GM12878 (cell line): ENCODE measurements around the gene SNCAIP. TPM values are rescaled to one million over a fixed set of nuclear protein-coding genes. Genes with fewer than 3 reads are reported as not detected.

ENCODE experiments used
- ATAC-seq: fragments of 200-7000 bp; cut with Tn5 transposase; 3 replicates; pipeline ENCODE4 v1.9.1; 2020; ENCODE audit warnings: mild to moderate bottlenecking, moderate library complexity
- BruUV-seq: library from RNA; stranded (reverse); fragments of 400-500 nt; replicated peaks from 2 replicates; lab custom pipeline; 2021; lab: Mats Ljungman, UMichigan
- CTCF ChIA-PET: fragments of 300-600 bp; sonication (Branson Sonifier 250); formaldehyde crosslinking; extraction: SDS; loops from one replicate; lab custom pipeline; 2021; ENCODE audit warnings: inconsistent platforms; lab: Yijun Ruan, JAX
- POLR2A ChIA-PET: fragments of 350-600 bp; formaldehyde crosslinking; extraction: SDS; loops from one replicate; lab custom pipeline; 2021; ENCODE audit warnings: inconsistent platforms; lab: Charles Lee
- RAD21 ChIA-PET: fragments of 300-600 bp; sonication (Branson Sonifier 250); formaldehyde crosslinking; loops from one replicate; lab custom pipeline; 2023; ENCODE audit warnings: antibody characterized with exemption; ENCODE audit not compliant: unreplicated experiment; lab: Charles Lee
- SMC1A ChIA-PET: fragments of 300-600 bp; sonication (Branson Sonifier 250); formaldehyde crosslinking; loops from one replicate; lab custom pipeline; 2023; ENCODE audit not compliant: unreplicated experiment, uncharacterized antibody; lab: Charles Lee
- DNase-seq: peaks from one replicate; pipeline ENCODE4 v3.0.0-alpha.2; 2011; ENCODE audit warnings: low read depth, low spot score
- FAIRE-seq: peaks from 3 replicates; lab custom pipeline; 2011; peaks lifted over from hg19 to GRCh38; lab: Jason Lieb, UNC
- H2AFZ ChIP-seq: 2 replicates; pipeline ENCODE4 v1.6.0; 2011; ENCODE audit warnings: low read depth, low read length, control low read depth; ENCODE audit not compliant: control insufficient read depth
- H3K27ac ChIP-seq: 2 replicates; pipeline ENCODE4 v1.5.1; 2011; ENCODE audit warnings: control low read depth; ENCODE audit not compliant: control insufficient read depth, insufficient read depth
- H3K27me3 ChIP-seq, 2 experiments: replicated peaks in 1 of 2; 2 replicates each; pipeline versions ENCODE4 v1.6.0 to v1.6.1; 2011; ENCODE audit warnings: low read length in 1 of 2; ENCODE audit not compliant: control insufficient read depth in 2 of 2, insufficient read depth in 2 of 2
- H3K36me3 ChIP-seq, 2 experiments: 2 replicates each; pipeline ENCODE4 v1.5.1; 2011; ENCODE audit warnings: low read length in 1 of 2; ENCODE audit not compliant: control insufficient read depth in 2 of 2, insufficient read depth in 2 of 2
- H3K4me1 ChIP-seq: 2 replicates; pipeline ENCODE4 v1.6.1; 2011; ENCODE audit warnings: mild to moderate bottlenecking, low read length, moderate library complexity, mixed read lengths; ENCODE audit not compliant: control insufficient read depth, insufficient read depth
- H3K4me2 ChIP-seq: 2 replicates; pipeline ENCODE4 v1.6.0; 2011; ENCODE audit warnings: control low read depth; ENCODE audit not compliant: control insufficient read depth, insufficient read depth
- H3K4me3 ChIP-seq: fragments of 200-600 bp; sonication (generic); 2 replicates; pipeline ENCODE4 v1.5.1; 2016
- H3K79me2 ChIP-seq: 2 replicates; pipeline ENCODE4 v1.6.0; 2011; ENCODE audit warnings: low read length; ENCODE audit not compliant: control insufficient read depth, insufficient read depth
- H3K9ac ChIP-seq: 2 replicates; pipeline ENCODE4 v1.8.0; 2011; ENCODE audit warnings: low read length, control low read depth, mixed read lengths; ENCODE audit not compliant: control insufficient read depth, insufficient read depth
- H3K9me3 ChIP-seq: replicated peaks from 3 replicates; pipeline ENCODE4 v1.5.1; 2011; ENCODE audit warnings: mild to moderate bottlenecking, low read length; ENCODE audit not compliant: control insufficient read depth, insufficient read depth
- H4K20me1 ChIP-seq: 2 replicates; pipeline ENCODE4 v1.6.0; 2011; ENCODE audit not compliant: control insufficient read depth, insufficient read depth
- FOS ChIP-seq: IDR thresholded peaks from 3 replicates; pipeline ENCODE4 v1.6.1; 2011; ENCODE audit warnings: borderline replicate concordance; ENCODE audit not compliant: insufficient read length; ENCODE audit errors: extremely low read depth
- NFIC ChIP-seq: IDR thresholded peaks from 2 replicates; pipeline ENCODE4 v1.6.1; 2012; ENCODE audit warnings: low read depth, mild to moderate bottlenecking, inconsistent platforms, low read length, moderate library complexity
- NFYB ChIP-seq: IDR thresholded peaks from 2 replicates; pipeline ENCODE4 v1.6.1; 2011; ENCODE audit warnings: low read depth, mild to moderate bottlenecking, low read length, improper control_type of control experiment, moderate library complexity; ENCODE audit not compliant: insufficient read depth
- RAD21 ChIP-seq: IDR thresholded peaks from 2 replicates; pipeline ENCODE4 v1.6.1; 2011; ENCODE audit warnings: mild to moderate bottlenecking, low read depth, low read length, moderate library complexity; ENCODE audit not compliant: insufficient read depth
- RUNX3 ChIP-seq: IDR thresholded peaks from 2 replicates; pipeline ENCODE4 v1.6.1; 2012; ENCODE audit warnings: low read length, inconsistent platforms
- STAT3 ChIP-seq: IDR thresholded peaks from 2 replicates; pipeline ENCODE4 v1.6.1; 2011; ENCODE audit warnings: low read depth, low read length, improper control_type of control experiment
- ZSCAN29 ChIP-seq: fragments of 450-650 bp; IDR thresholded peaks from 2 replicates; pipeline ENCODE4 v1.6.1; 2017; ENCODE audit warnings: mild to moderate bottlenecking, moderate library complexity
- WGBS: methylation state at CpG from one replicate; pipeline ENCODE4 v1.1.6; 2016; ENCODE audit warnings: low lambda C conversion rate; ENCODE audit not compliant: insufficient replicate concordance, insufficient coverage; ENCODE audit errors: missing lambda C conversion rate; 5-methylcytosine and 5-hydroxymethylcytosine counted together
- in situ Hi-C: fragments of 300-500 bp; cut with MboI; formaldehyde crosslinking; loops from 9 replicates; pipeline ENCODE4 v1.14.3; 2018; ENCODE audit warnings: mixed read lengths
- intact Hi-C: fragments of 100-400 bp; cut with micrococcal nuclease; formaldehyde crosslinking; loops from one replicate; pipeline ENCODE4 v1.14.2; 2022; ENCODE audit not compliant: unreplicated experiment
- polyA plus RNA-seq, 11 experiments: library from polyadenylated mRNA; depleted of rRNA in 4 of 11; unstranded in 6 of 11; stranded (reverse) in 5 of 11; fragments of >200 nt; fragmentation: Nextera tagmentation in 4 of 11; fragmentation: Illumina TruSeq in 1 of 11; extraction: Ambion mirVana in 4 of 11; extraction: Trizol in 1 of 11; gene quantifications; 1 replicate in 1 of 11; 2 replicates in 10 of 11; pipeline versions ENCODE4 v1.2.1 to v1.2.3, GENCODE V29; 2011 to 2016; ENCODE audit warnings: inconsistent platforms in 2 of 11, missing spikeins in 2 of 11, low read depth in 1 of 11
- total RNA-seq, 4 experiments: library from RNA; depleted of rRNA in 3 of 4; stranded (reverse); fragments of >200 nt in 3 of 4; fragmentation: Illumina TruSeq in 1 of 4; extraction: Trizol in 1 of 4; gene quantifications; 2 replicates each; pipeline versions ENCODE4 v1.2.1 to v1.2.3, GENCODE V29; 2013 to 2021

Gene SNCAIP
- total and polyA plus RNA-seq, 10 of the 15 experiments (the other 5 are each of a cell fraction or from before 2014, with no cell fraction given) = 0.03 to 0.62 (median 0.16) TPM; not detected in 1

DNA sequence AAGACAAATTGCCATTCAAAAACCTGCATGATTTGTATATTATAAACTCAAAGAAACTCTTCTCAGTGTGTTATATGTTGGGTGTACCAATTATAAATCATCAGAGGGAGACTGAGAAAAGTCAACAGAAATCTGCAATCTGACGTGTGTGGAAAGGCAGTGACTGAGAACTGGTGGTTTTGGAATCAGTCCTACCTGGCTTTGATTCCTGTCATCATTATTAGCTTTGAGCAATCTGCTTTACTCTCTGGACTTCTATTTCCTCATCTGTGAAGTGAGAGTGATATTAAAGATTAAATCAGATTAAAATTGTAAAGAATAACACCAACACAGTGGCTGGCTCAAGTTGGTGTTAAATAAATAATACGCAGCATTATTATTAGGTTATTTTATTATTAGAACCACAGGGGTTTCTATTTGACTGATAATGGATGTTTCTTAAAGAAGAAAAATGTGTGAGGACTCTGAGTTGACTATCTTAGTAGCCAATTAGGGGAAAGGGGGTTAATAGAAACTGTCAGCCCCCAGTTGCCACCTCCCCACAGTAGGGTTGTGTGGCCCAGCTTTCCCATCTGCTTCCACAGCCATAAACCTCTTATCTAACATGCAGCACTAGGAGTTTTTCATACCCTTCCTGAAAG, 59.6 kb downstream of the SNCAIP start:
- no TSS peak for BruUV-seq
- ChIA-PET SMC1A (interaction anchor here (0.6 to 1.7 kb wide), 4 partner anchors 24 to 428 kb away, joined by 3 to 4 read pairs (median 3); no protein-coding TSS in a partner anchor), CTCF (interaction anchor here (1.0 to 1.4 kb wide), 2 partner anchors 44 to 75 kb away, joined by 4 read pairs; no protein-coding TSS in a partner anchor), RAD21 (interaction anchor here (1.0 kb wide), 1 partner anchor 42 kb away, joined by 3 read pairs; no protein-coding TSS in a partner anchor)
- FAIRE-seq = peak; percentile 75
- DNase-seq = no peak
- H3K4me2 ChIP-seq = no peak overlapping the region
- H4K20me1 ChIP-seq = no peaks in the 10 kb centered on the region
- H3K9ac ChIP-seq = no peak overlapping the region
- no peak overlapping the region for H3K27ac ChIP-seq
- no peaks in the 10 kb centered on the region for H3K36me3 ChIP-seq
- WGBS = 2% methylated on average over 2 of the region's 2 CpGs
- H3K79me2 ChIP-seq = no peaks in the 10 kb centered on the region
- ATAC-seq = peak; percentile 31; the same call in 2 of the 3 replicates
- 0 out of 2 replicates have a peak, but pooled peaks cover 3% of the 10 kb centered on the region for H3K4me1 ChIP-seq
- H3K27me3 ChIP-seq = no peaks in the 10 kb centered on the region
- no peak overlapping the region; the same call in 1 of the 2 replicates for H2AFZ ChIP-seq
- no peak overlapping the region for H3K4me3 ChIP-seq
- TF ChIP-seq FOS (no peak), NFIC (0 out of 2 replicates have a peak, but pooled peaks have one; percentile 36), RUNX3 (peak; percentile 58), NFYB (peak; percentile 38; the same call in 1 of the 2 replicates), RAD21 (no peak)
- TF ChIP-seq, all 136 proteins: peak for 3
- in situ Hi-C loops = no loop called here
- no peaks in the 10 kb centered on the region for H3K9me3 ChIP-seq
- POLR2A ChIA-PET = interaction anchor here (0.7 kb wide), 1 partner anchor 191 kb away, joined by 3 read pairs; no protein-coding TSS in a partner anchor
- intact Hi-C loops = no loop called here

DNA sequence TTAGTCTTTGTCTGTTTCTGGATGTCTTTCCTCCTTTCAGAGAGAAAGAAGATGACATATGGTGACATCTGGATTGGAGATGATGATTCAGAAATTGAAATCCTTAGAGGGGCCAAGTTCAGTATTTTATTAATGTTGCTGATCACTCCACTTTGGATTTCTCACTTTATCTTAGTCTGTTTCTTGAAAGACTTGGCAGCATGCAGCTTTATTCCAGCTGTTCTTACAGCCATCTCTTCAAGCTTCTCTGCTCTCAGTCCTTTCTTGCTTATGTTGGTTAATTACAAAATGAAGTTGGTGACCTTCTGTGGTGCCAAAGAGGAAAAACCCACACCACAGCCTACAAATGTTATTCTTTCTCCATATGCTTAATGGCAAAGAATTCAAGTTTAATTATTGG, 62.1 kb downstream of the SNCAIP start:
- Histone ChIP-seq H3K4me3 (no peak overlapping the region), H2AFZ (no peak overlapping the region), H3K4me1 (0 out of 2 replicates have a peak, but pooled peaks cover 3% of the 10 kb centered on the region), H3K79me2 (no peaks in the 10 kb centered on the region), H4K20me1 (no peaks in the 10 kb centered on the region), H3K27me3 (no peaks in the 10 kb centered on the region), H3K36me3 (no peaks in the 10 kb centered on the region), H3K4me2 (no peak overlapping the region), H3K9ac (no peak overlapping the region), H3K27ac (no peak overlapping the region), H3K9me3 (no peaks in the 10 kb centered on the region)
- intact Hi-C loops (no loop called here), in situ Hi-C loops (no loop called here)
- RAD21 ChIA-PET = no interaction called here
- BruUV-seq = no TSS peak
- SMC1A ChIA-PET = interaction anchor here (0.7 to 1.6 kb wide), 3 partner anchors 12 to 39 kb away, joined by 3 to 4 read pairs (median 4); no protein-coding TSS in a partner anchor
- CTCF ChIA-PET = interaction anchor here (1.4 kb wide), 1 partner anchor 41 kb away, joined by 3 read pairs; no protein-coding TSS in a partner anchor
- FAIRE-seq = no peak
- POLR2A ChIA-PET = no interaction called here
- no peak for DNase-seq
- ATAC-seq = no peak
- TF ChIP-seq STAT3 (no peak), ZSCAN29 (no peak)
- TF ChIP-seq, all 136 proteins: peak for 0
